Breast epithelium (tissue), 3 donors: Measurements from ENCODE around the gene GPR89A.

Experiments used
- POLR2A ChIP-seq: fragments of 450-650 bp; IDR thresholded peaks from one replicate; pipeline ENCODE4 v1.6.1; 2016; ENCODE audit warnings: antibody characterized with exemption, mild to moderate bottlenecking, moderate library complexity
- POLR2AphosphoS5 ChIP-seq, 3 donors: sonication (generic); formaldehyde crosslinking; IDR thresholded peaks; one replicate each; pipeline ENCODE4 v1.6.1; 2017; ENCODE audit warnings: antibody characterized with exemption in 3 of 3
- TF ChIP-seq, protein P1 (sequence below), 3 donors: fragments of 450-650 bp; IDR thresholded peaks; one replicate each; pipeline ENCODE4 v1.5.1; 2016 to 2017; ENCODE audit warnings: antibody characterized with exemption in 3 of 3, mild to moderate bottlenecking in 3 of 3, moderate library complexity in 3 of 3

DNA sequence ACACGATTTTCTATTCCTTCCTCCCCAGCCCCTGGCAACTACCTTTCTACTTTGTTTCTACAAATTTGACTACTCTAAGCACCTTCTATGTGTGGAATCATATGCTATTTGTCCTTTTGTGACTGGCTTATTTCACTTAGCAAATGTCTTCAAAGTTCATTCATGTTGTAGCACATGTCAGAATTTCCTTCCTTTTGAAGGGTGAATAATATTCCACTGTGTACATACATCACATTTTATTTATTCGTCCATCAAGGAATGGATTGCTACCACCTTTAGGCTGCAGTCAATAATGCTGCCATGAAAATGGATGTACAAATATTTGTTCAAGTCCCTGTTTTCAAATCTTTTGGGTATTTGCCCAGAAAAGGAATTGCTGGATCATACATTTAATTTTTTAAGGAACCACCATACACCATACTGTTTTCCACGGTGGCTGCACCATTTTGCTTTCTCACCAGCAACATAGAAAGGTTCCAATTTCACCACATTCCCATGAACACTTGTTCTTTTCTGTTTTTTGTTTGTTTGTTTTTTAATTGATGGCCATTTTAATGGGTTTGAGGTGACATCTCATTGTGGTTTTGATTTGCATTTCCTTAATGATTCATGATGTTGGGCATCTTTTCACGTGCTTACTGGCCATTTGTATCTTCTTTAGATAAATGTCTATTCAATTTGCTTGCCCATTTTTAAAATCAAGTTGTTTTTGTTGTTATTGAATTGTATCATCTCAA is 102.7 kb downstream of the GPR89A start:
- TF ChIP-seq, protein P1, sequence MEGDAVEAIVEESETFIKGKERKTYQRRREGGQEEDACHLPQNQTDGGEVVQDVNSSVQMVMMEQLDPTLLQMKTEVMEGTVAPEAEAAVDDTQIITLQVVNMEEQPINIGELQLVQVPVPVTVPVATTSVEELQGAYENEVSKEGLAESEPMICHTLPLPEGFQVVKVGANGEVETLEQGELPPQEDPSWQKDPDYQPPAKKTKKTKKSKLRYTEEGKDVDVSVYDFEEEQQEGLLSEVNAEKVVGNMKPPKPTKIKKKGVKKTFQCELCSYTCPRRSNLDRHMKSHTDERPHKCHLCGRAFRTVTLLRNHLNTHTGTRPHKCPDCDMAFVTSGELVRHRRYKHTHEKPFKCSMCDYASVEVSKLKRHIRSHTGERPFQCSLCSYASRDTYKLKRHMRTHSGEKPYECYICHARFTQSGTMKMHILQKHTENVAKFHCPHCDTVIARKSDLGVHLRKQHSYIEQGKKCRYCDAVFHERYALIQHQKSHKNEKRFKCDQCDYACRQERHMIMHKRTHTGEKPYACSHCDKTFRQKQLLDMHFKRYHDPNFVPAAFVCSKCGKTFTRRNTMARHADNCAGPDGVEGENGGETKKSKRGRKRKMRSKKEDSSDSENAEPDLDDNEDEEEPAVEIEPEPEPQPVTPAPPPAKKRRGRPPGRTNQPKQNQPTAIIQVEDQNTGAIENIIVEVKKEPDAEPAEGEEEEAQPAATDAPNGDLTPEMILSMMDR (IDR thresholded peaks at IDR 0.05) = no peak
- TF ChIP-seq POLR2AphosphoS5 (IDR thresholded peaks at IDR 0.05) (no peak), POLR2A (no peak)
